ENCODE measurements around the gene SERINC1. TPM values are rescaled to one million over a fixed set of nuclear protein-coding genes. Genes with fewer than 3 reads are reported as not detected.
"Not testable (repeated sequence)": the region's sequence is repeated elsewhere in the genome, so short reads cannot be mapped to it uniquely, and the experiment has no call there.

SERINC1 gene
- total RNA-seq (2021) (81.6 and 82.9 TPM in 2 replicates), Bru-seq, nascent RNA (percentile 95 among the genes with signal in this experiment), BruChase-seq, experiment 1, labeled RNA remaining after a 2-hour chase (percentile 95 among the genes with signal in this experiment), BruChase-seq, experiment 2, labeled RNA remaining after a 6-hour chase (percentile 97 among the genes with signal in this experiment)
- long read RNA-seq, transcript SERINC1-201 (10 exons, 3,137 nt), result major isoform, 144 of 159 reads
- long read RNA-seq, partial matches to known transcripts, result 7 of 159 reads
- long read RNA-seq, other reads (novel, unspliced or antisense), result 8 of 159 reads

GRCh38 chr6:122471107-122472021 is at the start of gene SERINC1:
TSS of gene SERINC1 (minus strand) at chr6:122471807. CDS start at chr6:122471737, 70 bp downstream.
- Histone ChIP-seq H3K4me1 (ENCODE audit: insufficient read depth, low read length, poor library complexity, severe bottlenecking) (no peaks in the 10 kb centered on the region), H3K27ac (ENCODE audit: low read depth, low read length, poor library complexity, severe bottlenecking) (peak within 1 kb of the TSS; percentile 74), H3K4me3 (ENCODE audit: low read depth, low read length, poor library complexity, severe bottlenecking) (peak within 1 kb of the TSS; percentile 85), H3K9me3 (ENCODE audit: low read depth, low read length, poor library complexity, severe bottlenecking) (no peaks in the 10 kb centered on the region), H3K27me3 (replicated peaks; ENCODE audit: insufficient read depth, low read depth, low read length, poor library complexity) (no peaks in the 10 kb centered on the region), H3K36me3 (ENCODE audit: insufficient read depth, low read length, poor library complexity, severe bottlenecking) (no peaks in the 10 kb centered on the region)
- intact Hi-C loops (cut with micrococcal nuclease; ENCODE audit: unreplicated experiment), result no loop called here
- CTCF ChIA-PET, result no interaction called here
- TF ChIP-seq CTCF (conservative IDR thresholded peaks at IDR 0.05; ENCODE audit: low read depth, low read length) (no peak), EZH2 (IDR thresholded peaks at IDR 0.05; ENCODE audit: borderline replicate concordance, low read depth, low read length, poor library complexity, severe bottlenecking) (no peak)
- BruUV-seq (replicated peaks), result TSS peak; percentile 63
- DNase-seq (ENCODE audit: low spot score), result peak; percentile 97
- POLR2A ChIA-PET (ENCODE audit: low non-redundant PET), result no interaction called here

DNA sequence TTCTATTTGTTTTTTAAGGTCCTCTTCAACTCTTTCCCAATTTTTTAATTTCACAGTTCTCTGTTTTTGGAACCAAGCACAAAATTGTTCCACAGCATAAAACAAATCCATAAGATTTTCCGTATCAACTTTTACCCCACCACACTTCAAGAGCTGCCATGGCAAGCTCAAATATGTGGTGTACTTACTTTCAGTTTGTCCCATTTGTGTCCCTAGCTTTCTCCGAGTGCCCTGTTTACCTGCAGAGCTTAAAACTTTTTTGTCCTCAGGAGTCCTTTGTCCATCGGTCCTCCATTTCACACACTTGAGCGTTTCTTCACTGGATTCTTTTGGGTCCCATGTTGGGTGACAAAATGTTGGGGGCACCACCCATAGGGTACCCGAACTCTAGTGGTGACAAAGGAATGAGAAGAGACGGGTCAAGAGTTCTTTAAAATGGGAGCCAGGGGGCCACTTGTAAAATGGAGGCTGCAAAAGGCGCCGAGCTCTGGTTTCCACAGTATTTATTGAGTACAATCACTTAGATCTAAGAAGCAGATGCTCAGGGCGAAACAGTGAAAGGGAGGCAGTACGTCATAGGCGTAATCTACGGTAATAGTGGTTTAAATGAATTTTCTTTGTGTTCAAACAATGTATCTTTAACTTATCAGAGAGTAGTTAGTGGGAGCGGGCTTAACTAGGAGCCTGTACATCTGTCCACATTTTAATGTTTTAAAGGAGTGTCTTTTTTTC is 39.8 kb upstream of the SERINC1 start:
- no peaks in the 10 kb centered on the region for H3K4me1 ChIP-seq (ENCODE audit: insufficient read depth, low read length, poor library complexity, severe bottlenecking)

DNA sequence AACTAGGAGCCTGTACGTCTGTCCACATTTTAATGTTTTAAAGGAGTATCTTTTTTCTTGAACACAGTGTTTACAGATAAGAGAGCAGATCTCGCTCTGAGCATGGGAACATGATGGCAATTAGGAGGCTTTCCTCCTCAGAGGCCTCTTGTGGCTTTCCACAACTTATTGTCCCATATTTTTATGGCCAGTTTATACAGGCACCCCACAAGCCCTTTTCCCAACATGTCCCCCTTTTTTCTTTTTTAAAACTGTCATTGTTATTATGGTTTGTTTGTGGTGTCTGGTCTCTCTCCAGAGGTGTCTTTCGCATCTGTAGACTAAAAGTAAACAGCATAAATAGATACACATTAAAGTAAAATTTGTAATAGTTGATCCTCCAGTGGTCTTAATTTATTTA is 33.6 kb upstream of the SERINC1 start:
- H3K27ac ChIP-seq (ENCODE audit: low read depth, low read length, poor library complexity, severe bottlenecking); H3K4me1 ChIP-seq (ENCODE audit: insufficient read depth, low read length, poor library complexity, severe bottlenecking); H3K4me3 ChIP-seq (ENCODE audit: low read depth, low read length, poor library complexity, severe bottlenecking); H3K9me3 ChIP-seq (ENCODE audit: low read depth, low read length, poor library complexity, severe bottlenecking); H3K36me3 ChIP-seq (ENCODE audit: insufficient read depth, low read length, poor library complexity, severe bottlenecking); DNase-seq (ENCODE audit: low spot score); POLR2A ChIA-PET (ENCODE audit: low non-redundant PET); BruUV-seq (replicated peaks); intact Hi-C loops (cut with micrococcal nuclease; ENCODE audit: unreplicated experiment); CTCF ChIA-PET; H3K27me3 ChIP-seq (replicated peaks; ENCODE audit: insufficient read depth, low read depth, low read length, poor library complexity): not testable (repeated sequence)

More for the DNA sequence above, 39.8 kb upstream of the SERINC1 start:
- no peaks in the 10 kb centered on the region for H3K27me3 ChIP-seq (replicated peaks; ENCODE audit: insufficient read depth, low read depth, low read length, poor library complexity)
- no peaks in the 10 kb centered on the region for H3K9me3 ChIP-seq (ENCODE audit: low read depth, low read length, poor library complexity, severe bottlenecking)
- intact Hi-C loops (cut with micrococcal nuclease; ENCODE audit: unreplicated experiment), result no loop called here
- H3K4me3 ChIP-seq (ENCODE audit: low read depth, low read length, poor library complexity, severe bottlenecking), result no peak overlapping the region
- H3K36me3 ChIP-seq (ENCODE audit: insufficient read depth, low read length, poor library complexity, severe bottlenecking), result no peaks in the 10 kb centered on the region
- ChIA-PET CTCF (no interaction called here), POLR2A (ENCODE audit: low non-redundant PET) (no interaction called here)
- BruUV-seq (replicated peaks), result no TSS peak
- H3K27ac ChIP-seq (ENCODE audit: low read depth, low read length, poor library complexity, severe bottlenecking), result no peak overlapping the region
- TF ChIP-seq CTCF (conservative IDR thresholded peaks at IDR 0.05; ENCODE audit: low read depth, low read length) (no peak), EZH2 (IDR thresholded peaks at IDR 0.05; ENCODE audit: borderline replicate concordance, low read depth, low read length, poor library complexity, severe bottlenecking) (no peak)
- no peak for DNase-seq (ENCODE audit: low spot score)
